C4-2B (cell line): ENCODE results near the gene KCNAB2.

ENCODE experiments used
- ZFX ChIP-seq: fragments of 450-650 bp; IDR thresholded peaks from 2 replicates; pipeline ENCODE4 v1.6.1; 2017
- TF ChIP-seq, protein P1 (sequence below): fragments of 450-650 bp; conservative IDR thresholded peaks from 2 replicates; pipeline ENCODE4 v1.5.1; 2017; ENCODE audit warnings: mild to moderate bottlenecking

GRCh38 chr1:6096243-6097116, 50.8 kb downstream of the KCNAB2 start:
- TF ChIP-seq, protein P1, sequence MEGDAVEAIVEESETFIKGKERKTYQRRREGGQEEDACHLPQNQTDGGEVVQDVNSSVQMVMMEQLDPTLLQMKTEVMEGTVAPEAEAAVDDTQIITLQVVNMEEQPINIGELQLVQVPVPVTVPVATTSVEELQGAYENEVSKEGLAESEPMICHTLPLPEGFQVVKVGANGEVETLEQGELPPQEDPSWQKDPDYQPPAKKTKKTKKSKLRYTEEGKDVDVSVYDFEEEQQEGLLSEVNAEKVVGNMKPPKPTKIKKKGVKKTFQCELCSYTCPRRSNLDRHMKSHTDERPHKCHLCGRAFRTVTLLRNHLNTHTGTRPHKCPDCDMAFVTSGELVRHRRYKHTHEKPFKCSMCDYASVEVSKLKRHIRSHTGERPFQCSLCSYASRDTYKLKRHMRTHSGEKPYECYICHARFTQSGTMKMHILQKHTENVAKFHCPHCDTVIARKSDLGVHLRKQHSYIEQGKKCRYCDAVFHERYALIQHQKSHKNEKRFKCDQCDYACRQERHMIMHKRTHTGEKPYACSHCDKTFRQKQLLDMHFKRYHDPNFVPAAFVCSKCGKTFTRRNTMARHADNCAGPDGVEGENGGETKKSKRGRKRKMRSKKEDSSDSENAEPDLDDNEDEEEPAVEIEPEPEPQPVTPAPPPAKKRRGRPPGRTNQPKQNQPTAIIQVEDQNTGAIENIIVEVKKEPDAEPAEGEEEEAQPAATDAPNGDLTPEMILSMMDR: no peak
- TF ChIP-seq ZFX: no peak
